Stromal cell of bone marrow (primary cell): ENCODE measurements around the gene CATSPER2.
"Not testable (repeated sequence)": the region's sequence is repeated elsewhere in the genome, so short reads cannot be mapped to it uniquely, and the experiment has no call there.

Experiments used
- DNase-seq: peaks from one replicate; pipeline ENCODE4 v3.0.0-alpha.2; 2012; ENCODE audit warnings: low read depth

CATSPER2 gene

DNA sequence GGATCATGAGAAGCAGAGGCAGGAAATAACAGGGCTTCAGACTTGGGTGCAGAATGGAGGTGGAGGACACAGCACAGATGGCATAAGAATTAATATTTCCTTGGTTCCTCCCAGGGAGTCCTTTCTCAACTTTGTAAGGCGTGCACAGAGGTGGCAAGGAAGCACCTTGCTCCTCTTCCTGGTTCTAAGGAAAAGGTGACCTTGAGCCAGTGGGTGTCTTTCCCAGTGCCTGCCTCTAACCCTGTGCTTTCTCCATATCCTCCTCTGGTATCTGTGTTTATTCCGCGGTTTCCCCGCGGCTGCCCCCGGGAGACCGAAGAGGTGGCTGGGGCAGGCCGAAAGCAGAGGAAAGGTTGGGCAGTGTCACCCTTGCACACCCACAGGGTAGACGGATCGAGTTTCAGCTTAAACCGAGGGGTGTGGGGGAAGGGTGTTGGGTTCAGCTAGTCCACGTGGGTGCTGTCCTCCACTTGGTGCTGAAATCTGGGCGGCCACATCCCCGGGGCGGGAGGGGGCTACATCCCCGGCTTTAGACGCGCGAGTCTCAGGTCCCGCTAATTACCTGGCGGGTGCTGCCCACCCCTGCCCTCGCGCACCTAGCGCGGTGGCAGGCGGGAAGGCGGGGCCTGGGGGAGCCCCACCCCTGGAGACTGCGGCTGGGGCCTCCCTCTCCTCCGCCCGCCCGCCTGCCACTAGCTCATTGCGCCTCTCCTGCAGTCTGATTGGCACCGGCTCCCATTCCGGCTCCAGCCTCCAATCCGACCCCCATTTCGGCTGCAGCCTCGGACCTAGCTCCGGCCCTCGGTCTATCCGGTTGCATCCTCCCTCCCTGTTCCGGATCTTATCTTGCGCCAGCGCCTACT is 55.1 kb downstream of the CATSPER2 start, which contains the start of gene CKMT1B:
CKMT1B (plus strand) TSS at position 700 of the 863 bp plus-strand sequence. CDS start 192 bp downstream, outside the sequence.
- not testable (repeated sequence) for DNase-seq

DNA sequence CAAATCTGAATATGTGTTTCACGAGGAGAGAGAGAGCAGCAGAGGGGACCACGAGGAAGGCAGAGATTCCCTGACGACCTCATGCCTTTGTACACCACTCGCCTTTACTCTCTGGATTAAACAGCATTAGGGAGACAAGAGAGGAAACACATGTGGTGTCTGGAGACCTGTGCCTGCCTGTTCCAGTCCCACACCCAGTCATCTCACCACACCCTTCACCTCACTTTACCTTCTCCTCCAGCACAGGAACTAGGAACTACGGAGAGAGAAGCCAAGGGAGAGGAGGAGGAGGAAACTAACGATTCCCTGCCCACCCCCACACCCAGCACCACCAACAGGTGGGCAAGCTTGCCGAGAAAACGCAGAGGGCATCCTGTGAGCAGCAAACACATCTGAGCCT is 55.8 kb downstream of the CATSPER2 start:
- not testable (repeated sequence) for DNase-seq

GRCh38 chr15:43589778-43590466 is 58.7 kb downstream of the CATSPER2 start, which contains the start of gene PPIP5K1:
TSS of gene PPIP5K1 (minus strand) at chr15:43590208. CDS start at chr15:43584504, 5,704 bp downstream.
- DNase-seq, result not testable (repeated sequence)
